Coronary artery (tissue), 2 donors: ENCODE data around the gene EAPP.
"Not testable (repeated sequence)": the region's sequence is repeated elsewhere in the genome, so short reads cannot be mapped to it uniquely, and the experiment has no call there.

Experiments used
- DNase-seq: peaks from one replicate; pipeline ENCODE4 v3.0.0-alpha.2; 2017; ENCODE audit warnings: low spot score
- H3K27ac ChIP-seq, 2 donors: fragments of 200-600 bp; sonication (generic); one replicate each; pipeline ENCODE4 v1.5.1; 2016 to 2019
- H3K4me3 ChIP-seq: fragments of 200-600 bp; sonication (generic); 2 replicates; pipeline ENCODE4 v1.5.1; 2016; ENCODE audit warnings: mild to moderate bottlenecking, moderate library complexity
- TF ChIP-seq, protein P1 (sequence below): fragments of 200-600 bp; sonication (generic); IDR thresholded peaks from one replicate; pipeline ENCODE4 v1.5.1; 2019; ENCODE audit warnings: antibody characterized with exemption

Gene EAPP

DNA sequence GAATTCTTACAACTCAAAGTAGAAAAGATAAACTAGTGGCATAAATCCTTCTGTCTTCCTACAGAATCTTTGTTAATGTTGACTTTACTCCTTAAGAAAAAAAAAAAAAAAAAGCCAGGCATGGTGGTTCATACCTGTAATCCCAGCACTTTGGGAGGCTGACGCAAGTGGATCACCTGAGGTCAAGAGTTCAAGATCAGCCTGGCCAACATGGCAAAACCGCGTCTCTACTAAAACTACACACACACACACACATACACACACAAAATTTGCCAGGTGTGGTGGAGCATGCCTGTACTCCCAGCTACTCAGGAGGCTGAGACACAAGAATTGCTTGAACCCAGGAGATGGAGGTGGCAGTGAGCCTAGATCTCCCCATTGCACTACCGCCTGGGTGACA lies 59.8 kb downstream of the EAPP start:
- TF ChIP-seq, protein P1, sequence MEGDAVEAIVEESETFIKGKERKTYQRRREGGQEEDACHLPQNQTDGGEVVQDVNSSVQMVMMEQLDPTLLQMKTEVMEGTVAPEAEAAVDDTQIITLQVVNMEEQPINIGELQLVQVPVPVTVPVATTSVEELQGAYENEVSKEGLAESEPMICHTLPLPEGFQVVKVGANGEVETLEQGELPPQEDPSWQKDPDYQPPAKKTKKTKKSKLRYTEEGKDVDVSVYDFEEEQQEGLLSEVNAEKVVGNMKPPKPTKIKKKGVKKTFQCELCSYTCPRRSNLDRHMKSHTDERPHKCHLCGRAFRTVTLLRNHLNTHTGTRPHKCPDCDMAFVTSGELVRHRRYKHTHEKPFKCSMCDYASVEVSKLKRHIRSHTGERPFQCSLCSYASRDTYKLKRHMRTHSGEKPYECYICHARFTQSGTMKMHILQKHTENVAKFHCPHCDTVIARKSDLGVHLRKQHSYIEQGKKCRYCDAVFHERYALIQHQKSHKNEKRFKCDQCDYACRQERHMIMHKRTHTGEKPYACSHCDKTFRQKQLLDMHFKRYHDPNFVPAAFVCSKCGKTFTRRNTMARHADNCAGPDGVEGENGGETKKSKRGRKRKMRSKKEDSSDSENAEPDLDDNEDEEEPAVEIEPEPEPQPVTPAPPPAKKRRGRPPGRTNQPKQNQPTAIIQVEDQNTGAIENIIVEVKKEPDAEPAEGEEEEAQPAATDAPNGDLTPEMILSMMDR = no peak
- no peak overlapping the region for H3K4me3 ChIP-seq
- no peak overlapping the region for H3K27ac ChIP-seq
- no peak for DNase-seq

DNA sequence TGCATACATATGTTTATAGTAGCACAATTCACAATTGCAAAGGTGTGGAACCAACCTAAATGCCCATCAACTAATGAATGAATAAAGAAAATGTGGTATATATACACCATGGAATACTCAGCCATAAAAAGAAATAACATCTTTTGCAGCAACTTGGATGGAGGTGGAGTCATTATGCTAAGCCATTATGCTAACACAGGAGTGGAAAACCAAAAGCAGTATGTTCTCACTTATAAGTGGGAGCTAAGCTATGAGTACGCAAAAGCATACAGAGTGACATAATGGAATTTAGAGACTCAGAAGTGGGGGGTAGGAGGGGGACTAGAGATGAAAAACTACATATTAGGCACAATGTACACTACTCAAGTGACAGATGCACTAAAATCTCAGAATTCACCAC lies 61.2 kb downstream of the EAPP start:
- TF ChIP-seq, protein P1 = no peak
- H3K27ac ChIP-seq = no peak overlapping the region
- no peak for DNase-seq
- H3K4me3 ChIP-seq = no peak overlapping the region

DNA sequence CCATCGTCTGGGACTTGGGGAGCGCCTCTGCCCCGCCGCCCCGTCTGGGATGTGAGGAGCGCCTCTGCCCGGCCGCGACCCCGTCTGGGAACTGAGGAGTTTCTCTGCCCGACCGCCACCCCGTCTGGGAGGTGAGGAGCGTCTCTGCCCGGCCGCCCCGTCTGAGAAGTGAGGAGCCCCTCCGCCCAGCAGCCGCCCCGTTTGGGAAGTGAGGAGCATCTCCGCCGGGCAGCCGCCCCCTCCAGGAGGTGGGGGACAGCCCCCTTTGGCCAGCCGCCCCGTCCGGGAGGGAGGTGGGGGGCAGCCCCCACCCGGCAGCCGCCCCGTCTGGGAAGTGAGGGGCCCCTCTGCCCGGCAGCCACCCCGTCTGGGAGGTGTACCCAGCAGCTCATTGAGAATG lies 63.5 kb downstream of the EAPP start:
- DNase-seq, H3K4me3 ChIP-seq, H3K27ac ChIP-seq: not testable (repeated sequence)

GRCh38 chr14:34475163-34475562 lies 64.3 kb downstream of the EAPP start:
- no peak overlapping the region for H3K4me3 ChIP-seq
- no peak overlapping the region for H3K27ac ChIP-seq
- TF ChIP-seq, protein P1 = no peak
- no peak for DNase-seq

- Histone ChIP-seq H3K27ac (no peak overlapping the region), H3K4me3 (no peak overlapping the region)
- no peak for DNase-seq
- TF ChIP-seq, protein P1 = no peak
Observed at GRCh38 chr14:34474187-34474679, 65.3 kb downstream of the EAPP start.

GRCh38 chr14:34472706-34473279 lies 66.7 kb downstream of the EAPP start:
- no peak for DNase-seq

DNA sequence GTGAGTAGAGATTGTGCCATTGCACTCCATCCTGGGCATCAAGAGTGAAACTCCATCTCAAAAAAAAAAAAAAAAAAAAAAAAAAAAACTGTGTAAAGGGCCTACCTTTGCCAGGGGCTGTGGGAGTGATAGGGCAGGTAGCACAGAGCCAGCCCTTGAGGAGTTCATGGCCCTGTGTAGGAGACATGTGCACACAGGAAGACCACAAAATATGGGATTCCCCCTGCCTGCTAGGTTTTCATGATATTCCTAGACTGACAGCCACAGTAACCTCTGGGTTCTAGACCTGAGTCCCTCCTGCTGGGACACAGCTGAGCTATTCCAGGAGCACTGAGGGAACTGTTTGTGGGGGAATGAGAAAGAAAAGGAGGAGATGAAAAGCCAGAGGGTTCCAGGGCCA lies 69.2 kb downstream of the EAPP start:
- TF ChIP-seq, protein P1 = no peak
- Histone ChIP-seq H3K27ac (no peak overlapping the region), H3K4me3 (no peak overlapping the region)

More at GRCh38 chr14:34472706-34473279, 66.7 kb downstream of the EAPP start:
- TF ChIP-seq, protein P1 = no peak
- Histone ChIP-seq H3K4me3 (no peak overlapping the region), H3K27ac (no peak overlapping the region)

DNA sequence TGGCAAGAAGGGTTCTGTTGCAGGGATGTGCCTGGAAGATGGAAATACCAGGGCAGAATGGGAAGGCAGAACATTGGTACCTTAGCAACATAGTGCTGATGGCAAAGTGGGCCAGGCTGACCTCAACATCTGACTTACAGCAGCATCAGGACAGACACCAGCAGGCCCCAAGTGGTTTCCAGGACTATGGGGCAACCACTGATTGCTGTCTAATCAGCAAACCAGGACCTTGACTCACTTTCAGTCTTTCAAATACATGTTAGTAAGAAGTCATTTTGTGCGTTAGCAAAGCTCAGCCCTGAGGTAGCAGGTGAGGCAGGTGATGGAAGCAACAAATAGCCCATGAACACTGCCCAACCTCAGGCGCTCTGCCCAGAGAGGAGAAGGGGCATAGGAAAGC lies 72.8 kb downstream of the EAPP start:
- DNase-seq = no peak
- H3K4me3 ChIP-seq = no peak overlapping the region
- TF ChIP-seq, protein P1 = no peak

More for the DNA sequence above, 69.2 kb downstream of the EAPP start:
- no peak for DNase-seq

More for the DNA sequence above, 72.8 kb downstream of the EAPP start:
- H3K27ac ChIP-seq = no peak overlapping the region
